Measurements from ENCODE around the gene ZNF211.

ZNF211 gene

GRCh38 chr19:57632987-57633831 lies at the start of gene ZNF211:
TSS of gene ZNF211 (plus strand) at chr19:57633168. CDS start at chr19:57633347, 179 bp downstream.
- DNase-seq: peak; percentile 88 to 89

DNA sequence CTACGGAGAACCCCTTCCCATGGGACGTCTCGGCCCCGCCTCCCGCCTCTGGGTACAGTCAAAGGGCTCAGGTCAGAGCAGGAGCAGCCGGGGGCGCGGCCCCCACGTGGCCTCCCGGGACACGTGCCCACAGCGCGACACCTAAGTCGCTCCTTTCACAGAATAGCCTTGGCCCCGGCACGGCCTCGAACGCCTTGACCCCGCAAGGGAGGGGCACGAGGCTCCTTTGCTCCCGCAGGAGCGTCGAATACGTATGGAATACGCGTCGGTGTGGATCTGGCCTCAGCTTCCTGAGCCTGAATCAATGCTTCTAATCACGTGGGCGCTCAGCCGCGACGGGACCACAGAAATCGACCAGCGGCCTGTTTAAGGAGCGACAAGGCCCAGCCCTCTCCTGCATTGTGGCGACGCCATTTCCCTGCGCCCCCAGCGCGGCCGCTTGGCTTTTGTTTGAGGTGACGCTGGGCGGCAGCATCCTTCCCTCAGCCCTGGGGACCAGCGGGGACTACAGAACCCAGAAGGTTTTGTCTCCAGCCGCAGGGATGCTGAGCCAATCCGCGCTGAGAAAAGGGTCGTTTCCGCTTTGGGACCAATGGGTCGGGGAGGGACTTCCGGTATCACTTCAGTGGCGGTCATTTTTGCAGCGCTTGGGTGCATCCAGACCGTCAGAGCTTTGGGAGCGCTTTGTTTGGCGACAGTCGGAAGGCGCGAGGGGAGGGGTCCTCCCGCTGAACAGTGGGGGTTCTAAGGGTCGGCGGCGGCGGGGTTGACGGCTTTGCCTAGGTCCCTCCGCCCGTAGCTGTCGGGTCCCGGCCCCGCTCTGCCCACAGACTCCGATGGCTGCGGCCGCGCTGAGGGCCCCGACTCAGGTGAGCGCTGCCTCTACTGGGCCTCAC lies 49.2 kb upstream of the ZNF211 start, which contains the start of gene ZIK1:
Gene ZIK1 (plus strand): TSS at position 625 of the 896 bp plus-strand sequence. CDS start 212 bp downstream, at position 837.
- DNase-seq: peak; percentile 81 to 84

DNA sequence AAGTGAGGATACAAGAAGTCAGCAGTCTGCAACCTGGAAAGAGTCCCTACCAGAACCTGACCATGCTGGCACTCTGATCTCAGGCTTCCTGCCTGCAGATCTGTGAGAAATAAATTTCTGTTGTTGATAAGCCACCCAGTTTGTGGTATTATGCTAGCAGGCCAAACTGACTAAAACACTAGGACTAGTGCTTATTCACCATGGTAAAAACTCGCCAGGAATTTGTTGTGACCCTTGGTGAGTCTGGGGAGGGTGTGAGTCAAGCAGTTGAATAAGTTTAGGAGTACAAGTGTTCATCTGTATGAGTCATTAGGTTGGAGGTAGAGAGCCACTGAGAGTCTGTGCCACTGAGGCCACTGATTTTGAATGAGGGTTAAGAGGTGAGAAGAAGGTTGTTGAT lies 45.4 kb upstream of the ZNF211 start:
- no peak for DNase-seq

DNA sequence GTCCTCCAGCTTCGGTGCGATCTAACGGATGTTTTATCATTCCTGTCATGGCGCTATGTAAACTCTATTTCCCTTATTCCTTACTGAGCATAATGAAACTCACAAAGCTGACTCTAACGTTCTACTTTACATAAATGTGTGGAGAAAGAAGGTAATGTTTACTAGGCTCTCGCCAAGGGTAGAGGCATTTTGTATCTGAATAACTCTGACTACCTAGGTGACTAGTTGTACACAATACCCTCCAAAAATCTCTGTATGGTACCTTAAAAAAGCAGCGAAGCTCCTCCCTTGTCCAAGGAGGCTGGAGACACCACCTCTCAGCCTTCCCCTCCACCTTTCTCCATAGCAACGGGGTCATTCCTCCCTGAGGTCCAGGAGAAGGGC lies 33.6 kb upstream of the ZNF211 start:
- DNase-seq: no peak

DNA sequence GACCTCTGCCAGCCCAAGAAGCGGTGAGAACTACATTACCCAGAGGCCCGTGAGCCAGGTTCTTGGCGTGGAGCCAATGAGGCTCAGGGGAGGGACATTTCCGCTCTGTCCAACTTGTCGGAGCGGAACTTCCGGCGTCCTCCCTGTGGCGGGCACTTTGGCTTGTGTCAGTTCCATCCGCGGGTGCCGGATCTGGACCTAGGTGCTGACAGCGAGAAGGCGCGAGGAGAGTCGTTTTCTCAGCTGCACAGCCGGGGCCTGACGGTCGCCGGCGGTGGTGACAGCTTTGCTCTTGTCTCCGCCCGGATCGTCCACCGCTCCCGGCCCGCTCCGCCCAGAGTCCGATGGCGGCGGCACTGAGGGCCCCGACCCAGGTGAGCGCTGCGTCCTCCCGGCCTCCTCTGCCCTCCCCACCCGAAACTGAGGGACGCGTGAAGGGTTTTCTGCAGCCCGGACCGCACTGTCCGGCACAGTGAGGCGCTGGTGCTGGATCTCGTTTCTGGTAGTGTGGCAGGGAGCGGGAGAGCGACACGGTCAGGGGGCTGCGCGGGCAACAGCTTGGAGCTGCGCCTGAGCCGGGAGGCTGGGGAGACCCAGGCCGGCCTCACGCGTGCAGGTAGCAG lies 33.1 kb upstream of the ZNF211 start, which contains the start of gene ZNF530:
Gene ZNF530 (plus strand): TSS at position 125 of the 623 bp plus-strand sequence. CDS start 4,461 bp downstream, outside the sequence.
- DNase-seq: peak; percentile 90 to 92

DNA sequence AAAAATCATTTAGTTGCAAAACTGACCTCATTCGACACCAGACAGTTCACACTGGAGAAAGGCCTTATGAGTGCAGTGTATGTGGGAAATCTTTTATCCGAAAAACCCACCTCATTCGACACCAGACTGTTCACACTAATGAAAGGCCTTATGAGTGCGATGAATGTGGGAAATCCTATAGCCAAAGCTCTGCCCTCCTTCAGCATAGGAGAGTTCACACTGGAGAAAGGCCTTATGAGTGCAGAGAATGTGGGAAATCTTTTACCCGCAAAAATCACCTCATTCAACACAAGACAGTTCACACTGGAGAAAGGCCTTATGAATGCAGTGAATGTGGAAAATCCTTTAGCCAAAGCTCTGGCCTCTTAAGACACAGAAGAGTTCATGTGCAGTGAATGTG lies 26.0 kb upstream of the ZNF211 start:
- no peak for DNase-seq

- no peak for DNase-seq
Observed at GRCh38 chr19:57611113-57611512, 21.9 kb upstream of the ZNF211 start.

- peak; percentile 89 to 91 for DNase-seq
Observed at GRCh38 chr19:57613941-57614743, 18.8 kb upstream of the ZNF211 start, which contains the start of gene ZNF134. TSS of gene ZNF134 (plus strand) at chr19:57614242. CDS start at chr19:57619469, 5,227 bp downstream.

- no peak for DNase-seq
Observed at GRCh38 chr19:57615346-57615745, 17.6 kb upstream of the ZNF211 start.

- DNase-seq: no peak
Observed at GRCh38 chr19:57620673-57621348, 12.2 kb upstream of the ZNF211 start.

DNA sequence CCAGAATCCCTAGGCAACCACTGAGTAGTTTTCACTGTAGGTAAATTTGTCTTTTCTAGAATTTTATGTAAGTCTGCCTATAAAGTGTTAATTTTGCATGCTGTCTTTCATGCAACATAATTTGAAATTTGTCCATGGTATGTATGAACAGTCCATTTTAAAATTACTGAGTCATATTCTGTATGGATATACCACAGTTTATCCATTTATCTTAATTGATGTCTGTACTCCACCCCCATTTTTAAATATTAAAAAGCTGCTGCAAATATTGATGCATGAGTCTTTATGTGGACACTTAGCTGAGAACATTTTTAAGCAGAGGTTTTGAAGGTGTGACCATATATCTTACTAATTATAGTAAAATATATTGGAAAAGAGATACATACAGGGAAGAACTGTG lies 9.9 kb upstream of the ZNF211 start:
- DNase-seq: no peak

DNA sequence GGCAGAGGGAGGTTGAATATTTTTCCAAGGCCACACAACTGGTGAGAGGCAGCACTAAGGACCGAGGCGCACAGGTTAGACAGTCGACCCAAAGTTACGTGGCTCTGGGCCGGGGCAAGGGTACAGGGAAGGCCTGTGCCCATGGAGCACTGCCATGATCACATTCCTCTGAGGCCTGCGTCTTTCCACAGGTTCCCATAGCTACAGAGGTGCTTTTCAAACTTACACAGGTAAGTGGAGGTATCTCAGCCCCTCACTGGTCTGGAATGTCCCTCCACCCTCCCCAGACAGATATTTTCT lies 814 bp downstream of the ZNF211 start:
- no peak for DNase-seq

- no peak for DNase-seq
Observed at GRCh38 chr19:57637379-57637778, 4.4 kb downstream of the ZNF211 start.

GRCh38 chr19:57641715-57642234 lies 8.8 kb downstream of the ZNF211 start:
- DNase-seq: no peak

- DNase-seq: no peak
Observed at GRCh38 chr19:57642396-57643046, 9.6 kb downstream of the ZNF211 start.

DNA sequence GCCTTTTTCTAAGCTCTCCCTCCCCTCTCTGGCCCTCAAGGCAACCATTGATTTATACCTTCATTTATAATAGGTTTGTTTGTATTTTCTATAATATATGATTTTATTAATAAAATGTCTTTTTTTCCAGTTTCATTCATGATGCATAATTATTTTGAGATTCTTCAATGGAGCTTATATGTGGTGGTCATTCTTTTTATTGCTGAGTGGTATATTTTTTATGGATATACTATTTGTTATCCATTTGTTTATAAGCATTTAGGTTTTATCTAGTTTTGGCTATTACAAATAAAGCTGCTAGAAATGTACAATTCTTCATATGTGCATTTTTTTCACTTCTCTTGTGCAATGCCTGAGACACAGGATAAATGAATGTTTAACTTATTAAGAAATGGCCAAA lies 10.8 kb downstream of the ZNF211 start:
- no peak for DNase-seq

- no peak for DNase-seq
Observed at GRCh38 chr19:57648331-57649003, 15.5 kb downstream of the ZNF211 start.

DNA sequence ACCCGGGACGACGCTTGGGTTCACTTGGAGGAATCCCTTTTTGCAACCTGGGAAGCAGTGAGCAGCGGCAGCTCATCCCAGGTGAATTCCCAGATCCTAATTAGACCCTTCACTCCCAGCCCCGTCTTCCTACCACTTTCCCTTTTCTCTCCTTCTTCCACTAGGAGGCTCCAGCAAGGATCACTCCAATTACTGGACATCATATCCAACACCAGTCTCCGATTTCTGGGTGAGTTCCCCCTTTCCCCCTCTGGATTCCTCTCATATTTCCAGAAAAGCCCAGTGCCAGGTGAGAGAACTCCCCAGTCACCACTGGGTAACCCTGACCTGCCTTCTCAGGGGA lies 18.7 kb downstream of the ZNF211 start:
- no peak for DNase-seq

DNA sequence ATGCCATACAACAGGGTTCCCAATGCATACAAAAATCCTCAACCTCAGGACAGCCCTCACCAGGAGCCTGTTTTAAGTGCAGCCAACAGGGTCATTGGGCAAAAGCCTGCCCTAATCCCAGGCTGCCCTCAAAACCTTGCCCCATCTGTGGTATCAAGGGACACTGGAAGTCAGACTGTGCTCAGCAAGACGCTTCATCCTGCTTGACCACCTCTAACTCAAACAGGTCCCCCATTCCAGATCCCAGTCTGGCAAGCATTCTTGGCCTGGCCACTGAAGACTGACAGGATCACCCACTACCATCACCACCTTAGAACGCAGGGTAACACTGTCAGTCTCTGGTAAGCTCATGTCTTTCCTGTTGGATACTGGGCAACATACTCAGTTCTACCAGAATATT lies 20.7 kb downstream of the ZNF211 start:
- no peak for DNase-seq

GRCh38 chr19:57655443-57655842 lies 22.5 kb downstream of the ZNF211 start:
- no peak for DNase-seq
